Mononuclear cell (primary cell): Measurements from ENCODE around the gene PLCL1. TPM values are rescaled to one million over a fixed set of nuclear protein-coding genes. Genes with fewer than 3 reads are reported as not detected.
"Not testable (repeated sequence)": the region's sequence is repeated elsewhere in the genome, so short reads cannot be mapped to it uniquely, and the experiment has no call there.

Experiments used
- H3K27me3 ChIP-seq: 2 replicates; pipeline ENCODE4 v1.6.0; 2011; ENCODE audit warnings: low read length, control low read depth; ENCODE audit not compliant: insufficient read depth
- H3K4me1 ChIP-seq: 2 replicates; pipeline ENCODE4 v1.5.1; 2011; ENCODE audit warnings: mild to moderate bottlenecking, low read length, control low read depth; ENCODE audit not compliant: insufficient read depth
- H3K4me3 ChIP-seq: 2 replicates; pipeline ENCODE4 v1.5.1; 2011; ENCODE audit warnings: mild to moderate bottlenecking, low read length, moderate library complexity
- H3K9me3 ChIP-seq: 2 replicates; pipeline ENCODE4 v1.5.1; 2011; ENCODE audit warnings: low read depth, mild to moderate bottlenecking, control low read depth, low read length
- total RNA-seq: library from RNA; depleted of rRNA; stranded (reverse); fragments of >200 nt; gene quantifications from one replicate; pipeline ENCODE4 v1.2.3, GENCODE V29; 2012

Gene PLCL1
- total RNA-seq, 1 donor, result 23.4 TPM

DNA sequence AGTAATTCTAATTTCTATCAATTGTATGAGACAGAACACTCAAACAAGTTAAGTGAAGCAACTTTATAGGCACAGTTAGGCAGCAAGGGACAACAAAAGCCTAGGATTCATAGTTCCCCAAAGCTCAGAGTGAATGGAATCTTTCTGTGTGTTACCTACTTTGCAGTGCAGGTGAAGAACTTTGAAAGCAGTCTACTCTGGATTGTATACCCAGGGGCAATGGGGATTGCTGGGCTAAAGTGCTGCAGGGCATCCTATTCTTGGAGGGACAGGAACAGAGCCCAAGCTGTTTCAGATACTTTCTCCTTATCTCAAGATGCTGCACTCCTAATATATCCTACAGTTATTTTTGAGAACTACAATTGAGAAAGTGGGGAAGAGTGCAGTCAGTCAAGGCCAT is 207.6 kb downstream of the PLCL1 start:
- Histone ChIP-seq H3K4me3 (no peak overlapping the region), H3K9me3 (peaks cover 25% of the 10 kb centered on the region), H3K4me1 (no peaks in the 10 kb centered on the region), H3K27me3 (no peaks in the 10 kb centered on the region)

DNA sequence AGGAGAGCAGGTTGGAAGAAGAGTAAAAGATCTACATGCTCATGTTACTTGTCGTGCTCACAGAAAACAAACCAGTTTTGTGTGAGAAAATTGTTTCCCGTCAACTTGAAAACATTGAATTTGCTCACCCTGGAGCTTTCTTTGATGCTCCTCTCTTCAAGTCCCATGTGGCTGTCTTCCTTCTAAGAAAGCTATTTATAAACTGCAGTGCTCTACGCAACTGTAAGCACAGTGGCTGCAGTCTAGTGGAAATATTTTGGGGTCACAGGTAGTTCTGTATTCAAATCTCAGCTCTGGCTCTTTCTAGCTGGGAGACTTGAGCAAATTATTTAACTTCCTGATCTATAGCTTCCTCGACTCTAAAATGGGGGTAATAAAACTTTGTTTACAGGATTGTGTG is 211.8 kb downstream of the PLCL1 start:
- Histone ChIP-seq H3K27me3 (no peaks in the 10 kb centered on the region), H3K9me3 (peaks cover 12% of the 10 kb centered on the region), H3K4me3 (no peak overlapping the region), H3K4me1 (no peaks in the 10 kb centered on the region)

GRCh38 chr2:198017068-198017467 is 212.7 kb downstream of the PLCL1 start:
- Histone ChIP-seq H3K4me1 (no peaks in the 10 kb centered on the region), H3K27me3 (no peaks in the 10 kb centered on the region), H3K9me3 (peaks cover 4% of the 10 kb centered on the region), H3K4me3 (no peak overlapping the region)

GRCh38 chr2:198028955-198029354 is 224.6 kb downstream of the PLCL1 start:
- Histone ChIP-seq H3K9me3 (no peaks in the 10 kb centered on the region), H3K27me3 (no peaks in the 10 kb centered on the region), H3K4me3 (no peak overlapping the region), H3K4me1 (no peaks in the 10 kb centered on the region)

- H3K4me1 ChIP-seq, H3K27me3 ChIP-seq, H3K9me3 ChIP-seq, H3K4me3 ChIP-seq: not testable (repeated sequence)
Observed at GRCh38 chr2:198029576-198029975, 225.2 kb downstream of the PLCL1 start.

DNA sequence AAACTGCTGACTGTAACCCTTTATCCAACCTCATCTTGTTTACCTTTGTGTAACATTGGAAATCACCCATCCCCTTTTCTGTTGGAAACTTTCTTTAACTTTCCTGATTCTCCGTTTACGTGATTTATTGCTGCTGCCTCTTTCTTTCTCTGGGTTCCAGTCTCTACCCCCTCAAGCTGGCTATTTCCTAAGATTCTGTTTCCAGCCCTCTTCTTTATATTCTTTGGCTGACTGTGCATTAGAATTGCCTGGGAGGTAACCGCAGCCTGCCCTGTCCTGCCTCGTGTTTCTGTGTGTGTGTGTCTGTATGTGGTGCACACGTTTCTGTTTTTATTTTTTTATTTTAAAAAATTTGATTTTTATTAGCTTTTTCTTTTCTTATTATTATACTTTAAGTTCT is 229.2 kb downstream of the PLCL1 start:
- Histone ChIP-seq H3K9me3 (no peaks in the 10 kb centered on the region), H3K4me1 (no peaks in the 10 kb centered on the region), H3K27me3 (no peaks in the 10 kb centered on the region), H3K4me3 (no peak overlapping the region)

DNA sequence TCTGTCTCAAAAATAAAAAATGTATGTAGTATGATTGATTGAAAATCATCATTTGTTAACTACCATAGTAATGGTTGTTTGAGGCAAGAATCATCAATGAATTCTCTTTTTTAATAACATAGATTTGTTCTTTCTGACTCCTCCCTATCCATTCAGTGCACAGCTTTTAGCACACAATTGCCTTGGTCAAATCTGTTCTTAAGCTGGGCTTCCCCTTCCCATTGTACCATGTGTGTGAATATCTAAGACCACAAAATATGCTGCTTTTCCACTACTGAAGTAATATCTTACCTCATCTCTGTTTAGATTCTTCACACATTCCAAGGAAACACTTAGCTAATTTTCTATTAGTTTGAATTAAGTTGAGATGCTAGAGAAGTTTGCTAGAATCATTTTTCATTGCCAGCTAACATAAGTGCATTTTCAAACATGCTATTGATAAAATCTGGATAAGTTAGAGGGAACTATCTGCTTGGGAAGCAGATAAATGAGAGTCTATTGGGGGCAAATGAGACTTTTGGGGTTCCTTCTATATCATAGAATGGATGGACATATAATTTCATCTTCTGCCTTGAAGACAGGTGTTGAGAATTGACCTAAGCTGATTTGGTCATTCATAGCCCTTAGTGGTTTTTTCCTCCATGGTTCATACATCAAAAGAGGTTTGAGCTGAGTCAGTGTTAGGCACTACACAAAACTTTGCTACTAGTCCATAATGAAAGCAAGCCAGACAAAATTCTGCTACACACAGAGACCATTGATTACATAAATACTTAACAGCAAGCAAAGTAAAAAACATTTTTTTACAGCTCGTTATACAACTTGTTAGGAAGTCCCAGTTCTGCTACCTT is 231.9 kb downstream of the PLCL1 start:
- no peaks in the 10 kb centered on the region for H3K9me3 ChIP-seq
- H3K4me3 ChIP-seq, result no peak overlapping the region
- no peaks in the 10 kb centered on the region for H3K27me3 ChIP-seq
- H3K4me1 ChIP-seq, result no peaks in the 10 kb centered on the region

DNA sequence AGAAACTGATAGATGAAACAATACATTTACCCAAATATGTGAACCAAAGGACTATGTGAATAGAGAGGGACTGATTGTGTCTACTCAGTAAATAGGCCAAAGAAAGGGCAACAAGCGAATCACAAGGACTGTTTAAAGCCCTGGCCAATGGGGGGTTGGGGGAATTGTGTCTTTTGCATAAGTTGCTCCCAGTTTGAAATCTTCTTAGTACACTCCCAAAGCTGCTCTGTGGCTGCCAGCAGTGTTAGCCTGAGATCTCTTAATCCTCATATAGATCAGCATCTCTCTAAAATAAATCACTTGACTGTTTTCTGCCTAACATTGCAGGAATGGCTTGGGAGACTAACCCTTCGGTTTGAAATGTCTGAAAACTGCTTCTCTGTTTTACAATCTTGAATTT is 236.4 kb downstream of the PLCL1 start:
- Histone ChIP-seq H3K4me3 (no peak overlapping the region), H3K27me3 (no peaks in the 10 kb centered on the region), H3K4me1 (peaks cover 17% of the 10 kb centered on the region), H3K9me3 (no peaks in the 10 kb centered on the region)

DNA sequence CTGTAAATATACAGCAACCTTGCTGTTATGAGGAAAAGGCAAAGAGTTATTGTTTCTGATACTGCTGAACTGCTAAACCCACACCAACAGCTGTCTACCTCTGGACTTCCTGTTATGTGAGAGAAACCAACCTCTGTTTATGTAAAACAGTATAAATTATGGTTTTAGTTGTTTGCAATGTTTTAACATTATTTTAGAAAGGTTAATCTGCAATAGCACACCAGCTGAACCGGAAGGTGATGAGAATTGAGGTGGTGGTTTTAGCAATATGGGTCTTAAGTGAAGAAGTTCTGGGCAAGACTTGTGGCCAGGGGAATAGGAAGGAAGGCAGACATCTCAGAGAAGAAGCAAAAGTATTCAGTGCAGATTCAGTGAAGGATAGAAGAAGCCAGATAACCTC is 237.8 kb downstream of the PLCL1 start:
- peaks cover 17% of the 10 kb centered on the region for H3K4me1 ChIP-seq
- no peak overlapping the region for H3K4me3 ChIP-seq
- no peaks in the 10 kb centered on the region for H3K9me3 ChIP-seq
- H3K27me3 ChIP-seq, result no peaks in the 10 kb centered on the region

GRCh38 chr2:198044777-198045176 is 240.4 kb downstream of the PLCL1 start:
- Histone ChIP-seq H3K4me3 (no peak overlapping the region), H3K9me3 (no peaks in the 10 kb centered on the region), H3K27me3 (no peaks in the 10 kb centered on the region), H3K4me1 (peaks cover 17% of the 10 kb centered on the region)

DNA sequence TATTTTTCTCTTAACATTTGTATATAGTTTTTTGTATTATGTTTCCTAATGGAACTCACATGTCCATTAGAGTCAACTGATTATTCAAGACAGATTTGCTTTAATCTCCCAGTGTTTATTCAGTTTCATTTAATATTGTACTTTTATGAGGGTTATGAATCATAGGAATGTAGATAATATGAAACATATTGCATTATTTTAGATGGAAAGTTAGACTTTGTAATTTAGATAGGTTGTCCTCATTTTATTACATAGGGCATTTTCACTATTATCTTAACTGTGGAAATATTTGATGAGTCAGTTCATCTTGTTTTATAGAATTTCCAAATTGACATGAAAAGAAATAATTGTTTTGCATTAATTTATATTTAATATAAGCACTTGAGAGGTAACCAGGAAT is 240.8 kb downstream of the PLCL1 start:
- Histone ChIP-seq H3K4me3 (no peak overlapping the region), H3K4me1 (peaks cover 17% of the 10 kb centered on the region)

GRCh38 chr2:198052741-198053140 is 248.3 kb downstream of the PLCL1 start:
- Histone ChIP-seq H3K27me3 (no peaks in the 10 kb centered on the region), H3K4me1 (no peaks in the 10 kb centered on the region), H3K9me3 (no peaks in the 10 kb centered on the region), H3K4me3 (no peak overlapping the region)

More for the DNA sequence above, 240.8 kb downstream of the PLCL1 start:
- no peaks in the 10 kb centered on the region for H3K9me3 ChIP-seq
- H3K27me3 ChIP-seq, result no peaks in the 10 kb centered on the region

DNA sequence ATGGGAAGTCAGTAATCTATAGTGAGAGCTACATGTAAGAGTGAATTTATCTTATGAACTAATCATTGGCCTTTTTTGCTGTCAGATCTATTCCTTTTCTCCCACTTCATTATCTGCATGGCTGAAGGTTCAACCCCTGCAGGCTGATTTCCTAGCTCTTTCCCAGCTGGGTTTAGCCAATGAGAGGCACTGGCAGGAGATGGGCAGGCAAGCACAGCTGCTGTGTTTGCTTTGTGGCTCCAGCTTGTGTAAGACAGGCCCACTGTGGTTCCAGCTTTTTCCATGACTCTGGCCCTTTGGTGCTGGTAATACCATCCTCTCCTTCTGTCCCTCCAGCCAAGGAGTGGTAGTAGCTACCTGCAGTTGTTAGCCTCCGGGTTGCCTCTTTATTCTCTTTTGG is 248.8 kb downstream of the PLCL1 start:
- H3K9me3 ChIP-seq, result no peaks in the 10 kb centered on the region
- no peak overlapping the region for H3K4me3 ChIP-seq
- no peaks in the 10 kb centered on the region for H3K27me3 ChIP-seq

GRCh38 chr2:198053776-198054175 is 249.4 kb downstream of the PLCL1 start:
- Histone ChIP-seq H3K4me3 (no peak overlapping the region), H3K27me3 (no peaks in the 10 kb centered on the region), H3K9me3 (no peaks in the 10 kb centered on the region), H3K4me1 (no peaks in the 10 kb centered on the region)

More for the DNA sequence above, 248.8 kb downstream of the PLCL1 start:
- no peaks in the 10 kb centered on the region for H3K4me1 ChIP-seq

GRCh38 chr2:198054299-198054698 is 249.9 kb downstream of the PLCL1 start:
- no peaks in the 10 kb centered on the region for H3K4me1 ChIP-seq
- no peaks in the 10 kb centered on the region for H3K27me3 ChIP-seq
- no peak overlapping the region for H3K4me3 ChIP-seq
- no peaks in the 10 kb centered on the region for H3K9me3 ChIP-seq

GRCh38 chr2:198055716-198056115 is 251.3 kb downstream of the PLCL1 start:
- H3K9me3 ChIP-seq, result no peaks in the 10 kb centered on the region
- no peaks in the 10 kb centered on the region for H3K27me3 ChIP-seq
- no peaks in the 10 kb centered on the region for H3K4me1 ChIP-seq
- no peak overlapping the region for H3K4me3 ChIP-seq
